ENCODE data around the gene RGS6. TPM values are rescaled to one million over a fixed set of nuclear protein-coding genes. Genes with fewer than 3 reads are reported as not detected.

Gene RGS6
- total and polyA plus RNA-seq, 2 of the 4 experiments (the other 2 are of a cell fraction): not detected

DNA sequence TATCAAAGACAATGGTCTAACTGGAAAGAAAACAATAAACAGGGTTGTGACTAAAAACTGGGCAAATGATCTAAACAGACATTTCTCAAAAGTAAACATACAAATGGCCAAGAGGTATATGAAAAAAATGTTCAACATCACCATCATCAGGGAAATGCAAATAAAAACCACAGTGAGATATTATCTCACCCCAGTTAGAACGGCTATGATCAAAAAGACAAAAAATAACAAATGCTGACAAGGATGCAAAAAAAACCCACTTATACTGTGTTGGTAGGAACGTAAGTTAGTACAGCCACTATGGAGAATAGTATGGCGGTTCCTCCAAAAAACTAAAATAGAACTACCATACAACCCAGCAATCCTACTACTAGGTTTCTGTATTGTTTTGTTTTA, 470.1 kb downstream of the RGS6 start:
- Histone ChIP-seq H3K27me3 (ENCODE audit: control insufficient read depth, insufficient read depth, low read length) (peaks cover 1% of the 10 kb centered on the region), H4K5ac (ENCODE audit: low read depth, low read length) (no peak overlapping the region), H3K56ac (ENCODE audit: extremely low read depth, insufficient read depth, low read length) (no peak overlapping the region), H4K91ac (ENCODE audit: insufficient read depth, low read depth, low read length) (no peak overlapping the region), H3K4me1 (ENCODE audit: control insufficient read depth, insufficient read depth, low read length) (no peaks in the 10 kb centered on the region), H3K18ac (ENCODE audit: low read depth, low read length) (no peak overlapping the region), H3K9me3 (ENCODE audit: control insufficient read depth, insufficient read depth, low read length) (no peaks in the 10 kb centered on the region), H3K36me3 (ENCODE audit: control insufficient read depth, insufficient read depth, low read length) (no peaks in the 10 kb centered on the region), H3K9ac (ENCODE audit: low read depth, low read length) (no peak overlapping the region), H3K14ac (replicated peaks; ENCODE audit: low read depth, low read length) (no peak overlapping the region), H2AK5ac (ENCODE audit: low read depth, low read length) (no peak overlapping the region), H2BK120ac (ENCODE audit: low read depth, low read length) (no peak overlapping the region), H4K8ac (ENCODE audit: low read depth in 2 of 2, low read length in 2 of 2) (no peak overlapping the region), H2BK15ac (ENCODE audit: low read depth, low read length) (no peak overlapping the region), H3K79me1 (ENCODE audit: low read depth in 1 of 2, low read length in 2 of 2) (no peaks in the 10 kb centered on the region), H2BK5ac (ENCODE audit: low read depth, low read length, poor library complexity, severe bottlenecking) (no peak overlapping the region), H3K27ac (ENCODE audit: insufficient read depth, low read length) (no peak overlapping the region), H2AFZ (replicated peaks; ENCODE audit: low read length, poor library complexity) (no peak overlapping the region), H4K20me1 (ENCODE audit: insufficient read depth, low read length) (no peaks in the 10 kb centered on the region), H3K9me1 (ENCODE audit: insufficient read depth, low read length) (no peaks in the 10 kb centered on the region), H3K4me2 (ENCODE audit: low read depth, low read length) (no peak overlapping the region), H3K23ac (ENCODE audit: low read depth, low read length) (no peak overlapping the region), H2AK9ac (replicated peaks; ENCODE audit: low read depth, low read length, poor library complexity) (no peak overlapping the region), H3K4ac (ENCODE audit: low read depth, low read length) (no peak overlapping the region), H2BK20ac (ENCODE audit: low read depth, low read length) (no peak overlapping the region), H3K4me3 (ENCODE audit: insufficient read depth, low read depth, low read length) (no peak overlapping the region)
- no peak for TF ChIP-seq FOS (IDR thresholded peaks at IDR 0.05; ENCODE audit: low read depth, low read length)
- TF ChIP-seq, protein P1, sequence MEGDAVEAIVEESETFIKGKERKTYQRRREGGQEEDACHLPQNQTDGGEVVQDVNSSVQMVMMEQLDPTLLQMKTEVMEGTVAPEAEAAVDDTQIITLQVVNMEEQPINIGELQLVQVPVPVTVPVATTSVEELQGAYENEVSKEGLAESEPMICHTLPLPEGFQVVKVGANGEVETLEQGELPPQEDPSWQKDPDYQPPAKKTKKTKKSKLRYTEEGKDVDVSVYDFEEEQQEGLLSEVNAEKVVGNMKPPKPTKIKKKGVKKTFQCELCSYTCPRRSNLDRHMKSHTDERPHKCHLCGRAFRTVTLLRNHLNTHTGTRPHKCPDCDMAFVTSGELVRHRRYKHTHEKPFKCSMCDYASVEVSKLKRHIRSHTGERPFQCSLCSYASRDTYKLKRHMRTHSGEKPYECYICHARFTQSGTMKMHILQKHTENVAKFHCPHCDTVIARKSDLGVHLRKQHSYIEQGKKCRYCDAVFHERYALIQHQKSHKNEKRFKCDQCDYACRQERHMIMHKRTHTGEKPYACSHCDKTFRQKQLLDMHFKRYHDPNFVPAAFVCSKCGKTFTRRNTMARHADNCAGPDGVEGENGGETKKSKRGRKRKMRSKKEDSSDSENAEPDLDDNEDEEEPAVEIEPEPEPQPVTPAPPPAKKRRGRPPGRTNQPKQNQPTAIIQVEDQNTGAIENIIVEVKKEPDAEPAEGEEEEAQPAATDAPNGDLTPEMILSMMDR (conservative IDR thresholded peaks at IDR 0.05; ENCODE audit: low read depth, low read length): no peak
- TF ChIP-seq MAZ (IDR thresholded peaks at IDR 0.05; ENCODE audit: borderline replicate concordance, low read depth, low read length): no peak
- no peak for TF ChIP-seq POLR2A (IDR thresholded peaks at IDR 0.05; ENCODE audit: low read depth, low read length)
- TF ChIP-seq NFE2L2 (IDR thresholded peaks at IDR 0.05; ENCODE audit: low read depth, low read length): no peak
- no peak for TF ChIP-seq USF2 (IDR thresholded peaks at IDR 0.05; ENCODE audit: low read depth, low read length)
- no peak for TF ChIP-seq MXI1 (IDR thresholded peaks at IDR 0.05; ENCODE audit: borderline replicate concordance, low read depth, low read length)
- TF ChIP-seq RFX5 (IDR thresholded peaks at IDR 0.05; ENCODE audit: low read depth, low read length): no peak
- TF ChIP-seq RAD21 (IDR thresholded peaks at IDR 0.05; ENCODE audit: low read length): no peak
- TF ChIP-seq RCOR1 (IDR thresholded peaks at IDR 0.05; ENCODE audit: insufficient replicate concordance, low read length): no peak
- no peak for TF ChIP-seq CHD1 (IDR thresholded peaks at IDR 0.05; ENCODE audit: low read depth, low read length)
- TF ChIP-seq CEBPB (IDR thresholded peaks at IDR 0.05; ENCODE audit: low read depth, low read length): no peak
- no peak for TF ChIP-seq BHLHE40 (IDR thresholded peaks at IDR 0.05; ENCODE audit: low read depth, low read length)
- in situ Hi-C loops (cut with MboI; ENCODE audit: low sequenced_read_pairs) (no loop called here), dilution Hi-C loops (cut with HindIII; ENCODE audit: low sequenced_read_pairs, unreplicated experiment) (no loop called here), intact Hi-C loops (cut with micrococcal nuclease) (no loop called here)
- POLR2A ChIA-PET (ENCODE audit: unreplicated experiment): no interaction called here
- BruUV-seq (replicated peaks): no TSS peak
- ATAC-seq (ENCODE audit: low read depth) (no peak), DNase-seq (no peak)
- CTCF ChIA-PET: no interaction called here
- WGBS, 2 experiments (ENCODE audit: extremely low coverage in 2 of 2, insufficient read length in 1 of 2): no CpG with 5 or more reads among the region's 3 CpGs
